Posterior cingulate gyrus (tissue), 11 donors: ENCODE measurements around the gene RHBDD3.

Experiments
- DNase-seq, 10 donors: peaks; one replicate each; pipeline versions ENCODE4 v3.0.0 to v3.0.0-alpha.2; 2020 to 2021; ENCODE audit warnings: mixed read lengths in 3 of 10
- intact Hi-C: fragments of 100-400 bp; cut with DNase I; formaldehyde crosslinking; loops from one replicate; pipeline ENCODE4 v1.15.1; 2023

The RHBDD3 gene

GRCh38 chr22:29275819-29276565 lies 8.2 kb upstream of the RHBDD3 start:
- no peak for DNase-seq
- intact Hi-C loops: no loop called here

- DNase-seq: no peak
- intact Hi-C loops: no loop called here
Measured at GRCh38 chr22:29275167-29275566, 7.4 kb upstream of the RHBDD3 start.

- intact Hi-C loops: no loop called here
- peak in 1 of 10 donors; percentile 57 for DNase-seq
Measured at GRCh38 chr22:29272624-29273023, 4.8 kb upstream of the RHBDD3 start.

GRCh38 chr22:29270475-29271271 lies 2.9 kb upstream of the RHBDD3 start:
- peak in 1 of 10 donors; percentile 48 for DNase-seq
- intact Hi-C loops: no loop called here

GRCh38 chr22:29269731-29270474 lies 2.1 kb upstream of the RHBDD3 start:
- DNase-seq: peak in 1 of 10 donors; percentile 54
- intact Hi-C loops: loop anchor here (5.0 kb wide), 1 partner anchor 37 kb away; the partner anchor contains the start of gene GAS2L1

GRCh38 chr22:29269230-29269604 lies 1.4 kb upstream of the RHBDD3 start:
- intact Hi-C loops: loop anchor here (5.0 kb wide), 1 partner anchor 38 kb away; the partner anchor contains the start of gene GAS2L1
- DNase-seq: peak in 1 of 10 donors; percentile 53

GRCh38 chr22:29268511-29269229 lies 889 bp upstream of the RHBDD3 start:
- intact Hi-C loops: loop anchor here (5.0 kb wide), 1 partner anchor 39 kb away; the partner anchor contains the start of gene GAS2L1
- DNase-seq: peak in 6 of 10 donors; percentile 35 to 92 (median 58)

- intact Hi-C loops: loop anchor here (5.0 kb wide), 1 partner anchor 40 kb away; the partner anchor contains the start of gene GAS2L1
Measured at GRCh38 chr22:29267462-29267857, 321 bp downstream of the RHBDD3 start.

GRCh38 chr22:29266564-29267461 lies 968 bp downstream of the RHBDD3 start:
- peak in 1 of 10 donors; percentile 78 for DNase-seq
- intact Hi-C loops: loop anchor here (5.0 kb wide), 1 partner anchor 40 kb away; the partner anchor contains the start of gene GAS2L1

More at GRCh38 chr22:29267462-29267857, 321 bp downstream of the RHBDD3 start:
- DNase-seq: no peak

- DNase-seq: peak in 1 of 10 donors; percentile 50
- intact Hi-C loops: loop anchor here (5.0 kb wide), 1 partner anchor 41 kb away; the partner anchor contains the start of gene GAS2L1
Measured at GRCh38 chr22:29265929-29266328, 1.9 kb downstream of the RHBDD3 start.

- peak in 1 of 10 donors; percentile 64 for DNase-seq
- intact Hi-C loops: loop anchor here (5.0 kb wide), 1 partner anchor 42 kb away; the partner anchor contains the start of gene GAS2L1
Measured at GRCh38 chr22:29265305-29265704, 2.5 kb downstream of the RHBDD3 start.

- intact Hi-C loops: no loop called here
- DNase-seq: peak in 1 of 10 donors; percentile 72
Measured at GRCh38 chr22:29263791-29264276, 3.9 kb downstream of the RHBDD3 start.

- intact Hi-C loops: no loop called here
- peak in 2 of 10 donors; percentile 14 to 84 for DNase-seq
Measured at GRCh38 chr22:29260601-29261315, 7.0 kb downstream of the RHBDD3 start.

GRCh38 chr22:29260031-29260560 lies 7.7 kb downstream of the RHBDD3 start:
- peak in 2 of 10 donors; percentile 2 to 82 for DNase-seq

GRCh38 chr22:29259253-29259899 lies 8.4 kb downstream of the RHBDD3 start:
- intact Hi-C loops: no loop called here
- peak in 2 of 10 donors; percentile 4 to 73 for DNase-seq

More at GRCh38 chr22:29260031-29260560, 7.7 kb downstream of the RHBDD3 start:
- intact Hi-C loops: no loop called here

GRCh38 chr22:29258407-29259252 lies 9.2 kb downstream of the RHBDD3 start:
- intact Hi-C loops: no loop called here
- DNase-seq: peak in 2 of 10 donors; percentile 9 to 50
